Loucy (cell line): ENCODE results near the gene PACSIN3.

ENCODE experiments used
- CTCF ChIP-seq: fragments of 200-600 bp; sonication (generic); conservative IDR thresholded peaks from 2 replicates; pipeline ENCODE4 v1.5.1; 2014; ENCODE audit warnings: mild to moderate bottlenecking, antibody characterized with exemption, low read length
- EZH2phosphoT487 ChIP-seq: fragments of 200-600 bp; IDR thresholded peaks from 2 replicates; pipeline ENCODE4 v1.6.1; 2018; ENCODE audit warnings: antibody characterized with exemption, mild to moderate bottlenecking, moderate library complexity, borderline replicate concordance

- TF ChIP-seq CTCF (no peak), EZH2phosphoT487 (no peak)
Observed at GRCh38 chr11:47212938-47213337, 26.7 kb upstream of the PACSIN3 start.
